UCSD-AML1 (cell line): ENCODE measurements around the gene TMEM38B.

Experiments used
- DNase-seq: peaks from one replicate; lab custom pipeline; 2025; ENCODE audit not compliant: unreplicated experiment; lab: John Stamatoyannopoulos, UW

Gene TMEM38B

GRCh38 chr9:105694190-105694847 is at the start of gene TMEM38B:
TMEM38B (plus strand) TSS chr9:105694541; CDS start chr9:105694661, 120 bp downstream.
- peak; percentile 86 for DNase-seq

DNA sequence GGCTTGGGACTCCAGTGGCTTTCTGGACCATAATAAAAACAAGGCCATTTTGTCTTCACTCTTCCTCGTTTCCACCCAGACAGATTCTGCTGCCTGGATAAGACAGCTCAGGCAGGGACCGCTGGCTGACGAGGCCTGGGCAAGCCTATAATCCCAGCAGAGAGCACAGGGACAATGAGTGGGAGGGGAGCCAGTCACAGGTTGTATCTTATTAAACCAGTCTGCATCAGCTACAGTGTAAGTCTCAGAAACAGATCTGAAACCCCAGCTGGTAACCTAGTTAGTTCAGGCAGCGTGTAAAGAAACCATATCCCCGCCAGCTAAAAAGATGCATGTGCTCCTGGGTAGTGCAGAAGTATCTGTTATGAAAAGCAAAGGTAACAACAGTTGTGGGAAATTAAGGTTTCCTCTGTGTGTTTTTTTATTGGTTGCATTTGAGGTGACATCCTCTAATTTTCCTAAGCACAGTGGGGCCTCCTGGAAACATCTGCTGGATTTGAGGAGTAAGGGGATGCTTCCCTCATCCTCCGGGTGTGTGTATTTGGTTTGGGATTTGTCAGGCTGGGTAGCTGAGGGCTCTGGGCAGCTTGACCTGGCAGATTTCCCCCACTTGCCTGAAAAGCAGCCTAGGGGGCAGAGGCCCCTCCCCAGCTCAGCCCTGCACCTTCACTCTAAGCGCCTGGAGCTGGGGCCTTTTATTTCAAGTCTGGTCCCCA is 47.3 kb upstream of the TMEM38B start:
- DNase-seq: no peak

GRCh38 chr9:105647595-105648349 is 46.6 kb upstream of the TMEM38B start:
- DNase-seq: no peak

- no peak for DNase-seq
These were observed 42.5 kb upstream of the TMEM38B start for GRCh38 chr9:105651806-105652205.

- peak; percentile 36 for DNase-seq
These were observed 38.0 kb upstream of the TMEM38B start for GRCh38 chr9:105656131-105656921.

DNA sequence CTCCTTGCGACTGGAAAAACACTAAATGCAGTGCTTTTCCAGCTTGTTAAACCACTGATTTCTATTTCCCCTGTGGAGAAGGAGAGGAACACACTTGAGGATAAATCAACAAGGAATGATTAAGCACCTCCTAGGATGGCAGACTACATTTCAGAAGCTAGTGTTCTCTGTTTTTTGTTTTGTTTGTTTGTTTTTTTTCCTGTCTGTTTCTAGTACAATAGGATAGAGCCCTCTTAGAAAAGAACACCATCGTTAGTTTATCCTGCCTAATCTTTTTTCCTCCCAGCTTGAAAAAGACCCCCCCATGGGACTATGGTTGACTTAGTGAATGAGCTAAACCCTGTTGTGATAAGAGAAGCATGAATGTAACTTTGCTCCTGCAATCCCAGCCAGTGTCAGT is 36.0 kb upstream of the TMEM38B start:
- no peak for DNase-seq

DNA sequence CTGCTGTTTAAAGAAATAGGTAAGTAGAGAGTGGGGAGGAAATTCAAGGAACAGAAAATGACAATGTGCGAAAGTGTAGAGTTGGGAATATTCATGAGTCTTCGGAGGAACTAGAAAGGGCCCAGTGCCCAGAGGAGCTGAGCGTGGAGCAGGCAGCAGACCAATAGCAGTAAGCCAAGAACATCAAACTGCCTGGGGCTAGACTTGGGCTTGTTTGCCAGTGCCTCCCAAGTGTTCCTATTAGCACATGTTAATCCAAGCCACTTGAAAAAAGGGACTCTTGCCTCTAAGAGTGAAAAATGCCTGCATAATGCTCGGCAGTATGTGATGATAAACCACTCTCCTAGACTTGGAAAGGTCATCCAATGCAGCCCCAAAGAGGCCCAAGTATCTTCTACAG is 33.3 kb upstream of the TMEM38B start:
- no peak for DNase-seq

- DNase-seq: no peak
These were observed 31.9 kb upstream of the TMEM38B start, which contains the start of gene TAL2 for GRCh38 chr9:105662184-105663104. TAL2 (plus strand) TSS chr9:105662457; CDS start chr9:105662497, 40 bp downstream.

DNA sequence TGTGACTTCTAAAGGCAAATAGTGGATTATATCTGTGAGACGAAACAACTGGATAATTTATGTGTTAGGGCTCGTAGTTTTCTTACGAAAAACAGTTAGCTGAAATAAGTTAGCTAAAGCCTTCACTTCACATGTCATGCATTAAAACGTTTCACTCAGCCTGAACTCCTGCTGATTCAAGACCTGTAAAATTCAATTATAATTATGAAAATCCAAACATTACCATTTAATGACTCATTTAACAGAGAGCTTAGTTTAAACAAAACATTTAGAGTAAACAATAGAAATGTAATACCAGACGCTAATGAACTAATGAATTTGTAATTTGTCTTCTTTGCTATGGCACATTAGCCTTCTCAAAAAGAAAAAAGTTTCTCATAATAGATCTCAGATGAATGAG is 30.4 kb upstream of the TMEM38B start:
- no peak for DNase-seq

DNA sequence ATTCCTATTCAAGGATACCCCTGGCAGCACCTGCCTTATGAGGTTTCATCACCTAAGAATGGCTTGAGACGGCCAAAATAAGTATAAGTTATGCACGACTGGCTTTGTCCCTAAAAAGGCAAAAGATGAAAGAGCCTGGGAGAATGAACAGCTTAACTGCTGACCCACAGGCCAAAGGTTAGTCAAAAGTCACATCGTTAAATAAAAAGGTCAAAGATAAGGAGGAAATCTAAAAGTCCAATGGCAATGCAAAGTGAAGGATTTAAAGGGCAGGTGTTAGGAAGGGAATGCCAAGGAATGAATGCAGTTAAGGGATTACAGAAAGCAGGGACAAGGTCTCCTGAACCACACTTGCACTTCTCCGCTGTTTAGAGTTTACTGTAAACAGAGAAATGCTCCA is 26.5 kb upstream of the TMEM38B start:
- DNase-seq: no peak

DNA sequence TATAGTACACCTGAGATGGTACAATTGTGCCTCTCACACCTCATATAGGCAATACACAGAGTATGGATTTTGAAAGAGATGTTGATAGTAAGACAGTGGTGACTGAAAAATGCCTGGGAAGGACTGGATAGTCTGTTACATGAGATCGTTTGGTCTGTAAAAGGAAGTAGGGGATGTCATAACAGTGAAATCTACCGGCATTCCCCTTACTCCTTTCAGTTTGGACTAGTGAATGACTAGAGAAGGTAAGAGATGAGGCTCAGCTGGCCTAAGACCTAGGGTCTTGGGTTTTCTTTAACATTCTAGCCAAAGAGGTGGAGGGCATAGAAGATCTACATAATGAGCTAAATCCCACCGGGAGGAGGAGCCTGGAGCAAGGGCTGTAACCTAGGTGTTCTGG is 24.0 kb upstream of the TMEM38B start:
- no peak for DNase-seq

DNA sequence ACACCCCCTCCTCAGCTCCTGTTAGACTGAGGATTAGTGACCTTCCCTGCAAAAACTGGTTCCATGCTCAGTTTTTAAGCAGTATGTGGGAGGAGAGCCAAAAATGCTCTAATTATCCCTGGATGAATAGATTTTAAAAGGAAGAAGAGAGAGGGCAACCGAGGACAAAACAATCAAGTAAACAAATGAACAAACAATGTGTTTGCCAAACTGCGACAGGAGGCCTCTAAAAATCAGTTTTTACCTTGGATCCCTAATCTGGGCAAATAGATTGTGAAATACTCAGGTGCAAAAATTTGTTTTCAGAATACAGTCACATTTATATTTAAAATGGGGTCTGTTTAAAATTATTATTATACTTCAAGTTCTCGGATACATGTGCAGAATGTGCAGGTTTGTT is 23.6 kb upstream of the TMEM38B start:
- no peak for DNase-seq

GRCh38 chr9:105672711-105673234 is 21.6 kb upstream of the TMEM38B start:
- DNase-seq: no peak

DNA sequence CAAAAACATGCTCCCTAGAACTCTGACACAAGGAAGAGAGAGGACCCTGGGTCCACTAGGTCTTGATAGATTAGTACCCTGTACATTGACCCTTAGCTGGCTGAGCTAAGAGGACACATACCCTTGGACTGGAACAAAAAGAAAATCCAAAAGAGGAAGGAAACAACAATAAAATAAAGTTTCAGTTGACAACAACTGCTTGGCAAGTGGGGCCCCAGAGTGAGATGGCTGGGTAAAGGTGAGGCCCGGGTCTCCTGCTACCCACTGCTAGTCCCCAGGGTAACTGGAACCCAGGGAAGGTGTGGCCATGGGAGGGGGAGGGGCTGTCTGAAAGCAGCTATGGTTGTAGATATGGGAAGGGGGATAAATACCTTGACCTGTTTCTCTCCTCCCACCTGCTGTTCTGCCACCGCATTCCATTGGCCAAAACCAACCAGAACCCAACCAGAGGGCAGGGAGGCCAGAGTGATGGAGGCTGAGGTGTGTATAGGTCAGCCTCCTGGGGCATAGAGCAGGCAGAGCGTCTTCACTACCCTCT is 20.4 kb upstream of the TMEM38B start:
- no peak for DNase-seq

DNA sequence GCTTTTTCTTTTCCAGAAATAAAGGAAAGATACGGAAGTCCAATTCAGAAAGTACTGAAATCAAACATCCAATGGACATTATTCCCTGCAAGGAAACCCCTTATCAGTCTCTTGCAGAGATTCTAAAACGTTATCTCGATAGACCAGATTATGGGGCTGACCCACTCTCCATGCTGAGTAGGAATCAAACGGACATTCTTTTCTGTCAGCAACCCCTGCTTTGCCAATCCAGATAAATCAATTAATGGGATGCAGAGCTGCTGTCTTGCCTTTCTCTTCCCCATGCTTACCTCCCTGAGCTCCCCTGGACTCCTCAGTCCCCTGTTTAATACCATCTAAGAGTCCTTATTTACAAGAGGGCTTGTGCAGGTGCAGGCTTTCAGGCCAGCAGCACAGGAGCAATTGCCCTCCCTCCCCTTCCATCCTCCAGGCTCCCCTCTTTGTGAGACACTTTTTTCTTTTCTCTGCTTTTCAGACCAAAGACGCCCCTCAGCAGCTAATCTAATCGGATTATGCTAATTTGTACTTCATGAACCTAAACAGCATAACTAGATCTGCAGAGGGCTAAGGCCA is 17.9 kb upstream of the TMEM38B start:
- no peak for DNase-seq

DNA sequence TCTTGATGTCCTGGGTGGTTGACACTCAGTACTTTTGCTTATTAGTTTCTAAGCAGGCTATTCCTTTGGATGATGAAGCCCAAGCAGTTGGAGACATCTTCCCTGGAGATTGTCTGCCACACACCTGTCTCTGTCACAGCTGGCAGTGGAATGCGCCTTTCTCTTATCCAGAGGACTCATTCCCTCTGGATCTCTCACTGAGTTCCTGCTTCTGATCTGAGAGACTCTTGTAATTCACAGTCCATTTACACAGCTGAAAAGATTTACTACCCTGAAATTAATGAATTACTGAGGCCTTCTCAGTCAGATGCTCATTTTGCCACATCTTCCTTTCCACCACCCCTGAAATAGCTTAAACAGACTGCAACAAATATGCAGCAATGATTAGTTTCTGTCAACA is 16.2 kb upstream of the TMEM38B start:
- DNase-seq: no peak

GRCh38 chr9:105678781-105679180 is 15.6 kb upstream of the TMEM38B start:
- no peak for DNase-seq

GRCh38 chr9:105679257-105680022 is 14.9 kb upstream of the TMEM38B start:
- no peak for DNase-seq
